Renal cortical epithelial cell (primary cell): ENCODE results near the gene PDE3A. TPM values are rescaled to one million over a fixed set of nuclear protein-coding genes. Genes with fewer than 3 reads are reported as not detected.
"Not testable (repeated sequence)": the region's sequence is repeated elsewhere in the genome, so short reads cannot be mapped to it uniquely, and the experiment has no call there.

Experiments used
- DNase-seq: peaks from one replicate; pipeline ENCODE4 v3.0.0-alpha.2; 2011; ENCODE audit warnings: low read depth
- total RNA-seq: library from RNA; depleted of rRNA; stranded (reverse); fragments of >200 nt; gene quantifications from 2 replicates; pipeline ENCODE4 v1.2.3, GENCODE V29; 2014

The PDE3A gene
- total RNA-seq, 1 donor from 2014 or later: 0.10 TPM

GRCh38 chr12:20549108-20549719 lies 180.9 kb downstream of the PDE3A start:
- peak; percentile 12 for DNase-seq

DNA sequence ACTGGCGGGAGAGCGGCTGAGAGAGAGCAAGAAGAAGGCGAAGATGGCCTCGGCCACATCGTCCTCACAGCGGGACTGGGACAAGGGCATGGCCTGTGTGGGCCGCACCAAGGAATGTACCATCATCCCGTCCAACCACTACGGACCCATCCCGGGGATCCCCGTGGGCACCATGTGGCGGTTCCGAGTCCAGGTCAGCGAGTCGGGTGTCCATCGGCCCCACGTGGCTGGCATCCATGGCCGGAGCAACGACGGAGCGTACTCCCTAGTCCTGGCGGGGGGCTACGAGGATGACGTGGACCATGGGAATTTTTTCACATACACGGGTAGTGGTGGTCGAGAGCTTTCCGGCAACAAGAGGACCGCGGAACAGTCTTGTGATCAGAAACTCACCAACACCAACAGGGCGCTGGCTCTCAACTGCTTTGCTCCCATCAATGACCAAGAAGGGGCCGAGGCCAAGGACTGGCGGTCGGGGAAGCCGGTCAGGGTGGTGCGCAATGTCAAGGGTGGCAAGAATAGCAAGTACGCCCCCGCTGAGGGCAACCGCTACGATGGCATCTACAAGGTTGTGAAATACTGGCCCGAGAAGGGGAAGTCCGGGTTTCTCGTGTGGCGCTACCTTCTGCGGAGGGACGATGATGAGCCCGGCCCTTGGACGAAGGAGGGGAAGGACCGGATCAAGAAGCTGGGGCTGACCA lies 183.6 kb downstream of the PDE3A start:
- not testable (repeated sequence) for DNase-seq

DNA sequence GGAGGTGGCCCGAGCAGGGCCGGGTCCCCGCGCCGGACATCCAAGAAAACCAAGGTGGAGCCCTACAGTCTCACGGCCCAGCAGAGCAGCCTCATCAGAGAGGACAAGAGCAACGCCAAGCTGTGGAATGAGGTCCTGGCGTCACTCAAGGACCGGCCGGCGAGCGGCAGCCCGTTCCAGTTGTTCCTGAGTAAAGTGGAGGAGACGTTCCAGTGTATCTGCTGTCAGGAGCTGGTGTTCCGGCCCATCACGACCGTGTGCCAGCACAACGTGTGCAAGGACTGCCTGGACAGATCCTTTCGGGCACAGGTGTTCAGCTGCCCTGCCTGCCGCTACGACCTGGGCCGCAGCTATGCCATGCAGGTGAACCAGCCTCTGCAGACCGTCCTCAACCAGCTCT lies 184.2 kb downstream of the PDE3A start:
- not testable (repeated sequence) for DNase-seq

GRCh38 chr12:20555015-20555414 lies 186.7 kb downstream of the PDE3A start:
- no peak for DNase-seq

GRCh38 chr12:20555771-20556170 lies 187.4 kb downstream of the PDE3A start:
- no peak for DNase-seq

- no peak for DNase-seq
Measured at GRCh38 chr12:20557096-20557495, 188.8 kb downstream of the PDE3A start.

GRCh38 chr12:20560935-20561334 lies 192.6 kb downstream of the PDE3A start:
- DNase-seq: no peak

GRCh38 chr12:20561871-20562270 lies 193.5 kb downstream of the PDE3A start:
- DNase-seq: no peak

GRCh38 chr12:20567413-20567812 lies 199.1 kb downstream of the PDE3A start:
- no peak for DNase-seq

DNA sequence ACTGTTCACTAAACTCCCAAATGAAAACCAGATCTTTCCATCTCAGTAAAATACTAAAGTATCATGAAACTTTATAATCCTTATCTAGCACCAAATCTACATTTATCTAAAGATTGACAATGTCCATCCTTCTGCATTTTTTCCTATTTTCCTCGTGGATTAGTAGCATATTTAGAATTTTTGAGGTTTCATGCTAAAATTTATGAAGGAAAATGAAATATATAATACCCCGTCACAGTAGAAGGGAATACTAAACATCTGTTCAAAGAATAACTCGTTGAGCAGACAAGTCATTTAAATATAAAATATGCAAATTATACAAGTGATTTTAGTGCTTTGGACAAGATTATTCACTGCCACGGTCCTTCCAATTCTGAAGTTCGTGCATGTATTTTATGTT lies 204.1 kb downstream of the PDE3A start:
- DNase-seq: no peak

DNA sequence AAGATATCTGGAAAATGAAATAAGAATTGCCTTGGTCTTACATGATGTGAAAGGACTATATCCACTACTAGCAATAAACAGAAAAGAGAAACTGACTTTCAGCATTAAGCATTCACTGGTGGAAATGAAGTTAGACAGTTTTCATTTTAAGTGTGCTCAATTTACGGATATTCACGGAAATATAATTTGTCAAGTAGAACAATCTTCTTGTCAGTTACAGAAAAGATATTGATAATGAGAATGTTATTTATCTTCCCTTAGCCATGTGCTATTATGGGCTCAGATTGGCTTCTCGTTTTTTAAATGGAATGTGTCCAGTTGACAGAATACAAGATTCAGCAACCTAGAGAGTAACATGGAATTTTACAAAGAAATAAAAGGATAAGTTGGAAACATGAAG lies 208.2 kb downstream of the PDE3A start:
- DNase-seq: no peak

DNA sequence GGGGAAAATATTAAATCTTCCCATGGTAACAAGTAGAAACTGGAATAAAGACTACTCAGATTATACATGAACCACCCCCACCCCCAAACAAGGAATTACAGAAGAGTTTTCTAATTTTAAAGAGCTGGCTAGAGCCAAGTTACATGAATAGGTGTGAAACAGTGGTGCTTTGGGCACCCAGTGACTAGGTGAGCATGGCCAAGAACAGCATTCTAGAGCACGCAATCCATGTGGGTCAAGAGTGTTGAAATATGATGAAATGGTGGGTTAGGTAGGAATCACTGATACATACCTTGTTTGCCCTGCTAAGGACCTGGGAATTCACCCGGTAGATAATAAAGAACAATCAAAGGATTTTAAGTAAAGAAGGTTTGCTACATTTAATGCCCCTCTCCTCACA lies 208.7 kb downstream of the PDE3A start:
- no peak for DNase-seq

DNA sequence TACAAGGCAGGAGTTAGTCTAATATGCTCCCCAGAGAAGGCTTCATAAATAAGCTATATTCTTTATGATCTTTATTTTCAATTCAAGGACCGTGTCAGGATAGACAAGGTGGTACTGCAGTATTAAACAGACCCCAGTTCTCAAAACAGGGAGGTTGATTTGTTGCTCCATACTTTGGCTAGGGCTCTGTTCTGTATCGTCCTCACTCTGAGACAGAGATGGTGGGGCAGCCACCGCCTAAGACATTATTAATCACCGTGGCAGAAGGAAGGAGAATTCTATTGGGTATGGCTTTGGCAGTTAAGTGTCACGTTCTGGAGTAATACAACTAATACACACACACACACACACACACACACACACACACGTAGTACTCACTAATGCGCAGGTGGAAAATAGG lies 209.8 kb downstream of the PDE3A start:
- DNase-seq: no peak

DNA sequence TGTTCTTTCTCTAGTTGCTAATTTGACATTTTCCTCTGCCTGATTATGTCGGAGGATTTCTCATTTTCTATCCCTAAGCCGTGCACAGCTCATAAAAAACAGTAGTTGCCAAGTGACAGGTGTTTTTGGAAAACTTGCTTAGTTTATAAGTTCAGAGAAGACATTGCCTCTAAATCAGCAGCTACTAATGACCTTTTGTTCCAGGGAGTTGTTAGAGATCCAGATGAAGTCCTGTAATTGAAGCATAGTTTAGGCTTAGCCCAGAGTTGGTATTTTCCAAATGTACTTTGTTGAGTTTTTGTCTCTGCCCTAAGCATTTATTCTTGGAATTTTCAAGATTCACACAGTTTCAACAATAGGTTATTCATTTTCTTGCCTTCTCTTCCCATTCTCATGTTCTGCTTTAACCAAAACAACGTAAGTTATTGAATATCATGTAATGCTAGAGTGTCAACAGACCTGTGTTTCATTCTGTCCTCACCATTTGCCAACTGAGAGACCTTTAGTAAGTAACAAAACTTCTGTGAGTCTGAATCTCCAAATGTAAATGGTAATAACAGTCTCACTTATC lies 216.8 kb downstream of the PDE3A start:
- DNase-seq: no peak

DNA sequence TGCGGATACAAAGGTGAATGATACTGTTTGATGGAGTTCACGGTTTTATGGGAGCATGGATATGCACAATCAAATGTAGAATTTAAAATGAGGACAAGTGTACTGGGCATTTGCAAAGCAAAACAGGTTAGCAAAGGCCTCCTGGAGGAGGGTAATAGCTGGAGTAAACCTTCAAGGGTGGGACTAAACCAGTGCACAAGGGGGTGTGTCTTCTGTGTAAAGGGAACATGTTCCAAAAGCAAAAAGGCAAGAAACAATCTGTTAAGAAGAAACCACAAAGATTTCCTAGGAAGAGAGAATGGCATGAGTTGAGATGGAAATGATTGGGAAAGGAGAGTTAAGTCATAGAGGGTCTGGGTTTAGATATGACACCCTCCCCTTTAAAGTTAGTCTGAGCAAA lies 217.6 kb downstream of the PDE3A start:
- no peak for DNase-seq

DNA sequence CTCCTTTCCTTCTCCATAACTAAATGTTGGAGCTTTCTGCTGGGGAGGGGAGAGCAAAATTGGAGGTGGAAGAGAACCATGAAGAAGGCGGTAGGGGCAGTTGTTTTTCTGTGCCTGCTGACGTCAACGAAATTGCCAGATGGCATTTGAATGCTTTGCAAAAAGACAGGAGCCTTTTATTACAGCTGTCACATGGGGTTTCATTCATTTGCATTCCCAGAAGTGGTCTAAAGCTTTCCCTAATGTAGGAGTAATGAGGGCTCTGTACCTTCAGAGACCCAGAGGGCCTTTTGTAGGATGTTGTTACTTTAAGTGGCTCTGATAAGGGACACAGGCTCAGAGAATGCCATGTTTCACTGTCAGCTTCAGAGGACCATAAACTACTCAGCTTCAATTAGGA lies 219.7 kb downstream of the PDE3A start:
- DNase-seq: no peak

- DNase-seq: no peak
Measured at GRCh38 chr12:20590570-20590969, 222.2 kb downstream of the PDE3A start.

DNA sequence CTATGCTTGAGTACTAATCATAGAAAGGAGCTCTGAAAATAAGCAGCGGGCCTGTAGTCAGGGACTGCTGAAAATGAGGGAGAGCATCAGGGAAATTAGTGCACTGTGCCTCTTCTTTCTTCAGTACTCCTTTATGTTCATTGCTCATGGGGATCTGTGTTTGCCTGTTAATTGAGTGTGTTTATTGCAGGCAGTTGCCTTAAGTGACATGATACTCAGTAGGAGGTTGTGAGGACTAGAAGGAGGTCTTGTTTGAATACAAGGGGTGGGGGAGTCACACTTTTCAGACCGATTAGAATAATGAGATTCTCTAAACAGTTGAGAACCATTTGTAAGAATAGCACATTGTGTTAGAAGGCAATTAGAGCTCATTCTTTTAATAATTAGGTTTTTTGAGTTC lies 224.2 kb downstream of the PDE3A start:
- DNase-seq: no peak

- DNase-seq: no peak
Measured at GRCh38 chr12:20593611-20594010, 225.3 kb downstream of the PDE3A start.

GRCh38 chr12:20596061-20596460 lies 227.7 kb downstream of the PDE3A start:
- peak; percentile 22 for DNase-seq

DNA sequence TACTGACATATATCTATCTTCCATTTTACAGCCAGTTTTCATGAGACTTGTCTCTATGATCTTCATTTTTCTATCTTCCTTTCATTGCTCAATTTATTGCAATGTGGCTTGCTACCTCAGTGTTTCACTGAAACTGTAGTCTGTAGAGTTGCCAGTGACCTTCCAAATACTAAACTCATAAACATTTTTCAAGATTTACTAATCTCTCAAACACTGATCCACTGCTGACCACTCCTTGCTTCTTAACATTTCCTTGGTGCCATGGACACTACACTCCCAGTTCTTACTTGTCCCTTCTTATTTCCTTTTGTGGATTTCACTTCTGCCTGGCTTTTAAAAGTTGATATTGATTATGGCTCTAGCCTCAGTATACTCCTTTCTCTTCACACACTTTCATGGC lies 231.4 kb downstream of the PDE3A start:
- DNase-seq: no peak

DNA sequence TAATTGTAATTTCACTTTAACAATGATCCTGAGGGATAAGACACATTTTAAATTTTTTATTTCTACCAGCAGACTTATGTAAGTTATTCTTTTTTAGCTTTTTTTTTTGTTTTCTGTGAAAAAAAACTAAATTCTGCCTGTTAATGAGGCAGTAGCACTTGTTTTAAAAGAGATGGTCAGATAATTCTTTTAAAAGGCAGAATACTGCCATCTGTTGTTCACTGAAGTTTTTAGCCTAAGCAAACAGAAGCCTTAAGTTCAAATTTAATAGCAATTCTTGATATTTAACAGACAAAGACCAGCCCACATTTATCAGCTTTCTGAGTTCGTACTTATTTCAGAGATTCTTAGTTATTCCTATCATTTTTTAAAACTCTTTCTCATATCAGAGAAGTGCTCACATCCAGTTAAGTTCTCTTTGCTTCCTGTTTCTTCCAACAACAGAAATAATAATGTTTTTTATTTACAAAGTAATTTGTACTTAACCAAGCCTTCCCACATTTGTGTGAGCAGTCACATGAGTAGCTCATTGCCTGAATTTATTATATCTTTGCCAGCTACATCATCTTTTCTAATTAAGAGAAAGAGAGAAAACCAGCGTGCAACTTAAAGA lies 233.4 kb downstream of the PDE3A start:
- DNase-seq: peak; percentile 74
